Lower lobe of right lung (tissue), 2 donors: ENCODE results near the gene ASCC2. TPM values are rescaled to one million over a fixed set of nuclear protein-coding genes. Genes with fewer than 3 reads are reported as not detected.

Experiments used
- ATAC-seq, 2 donors: fragments of 200-7000 bp; cut with Tn5 transposase; one replicate each; pipeline ENCODE4 v1.9.1; 2020 to 2022; ENCODE audit warnings: mild to moderate bottlenecking in 2 of 2, moderate library complexity in 2 of 2
- DNase-seq: peaks from one replicate; pipeline ENCODE4 v3.0.0-alpha.2; 2020
- H3K27ac ChIP-seq: fragments of 200-600 bp; one replicate; pipeline ENCODE4 v1.8.0; 2022
- H3K27me3 ChIP-seq: fragments of 200-600 bp; one replicate; pipeline ENCODE4 v1.8.0; 2022; ENCODE audit warnings: low read depth
- H3K36me3 ChIP-seq: fragments of 200-600 bp; one replicate; pipeline ENCODE4 v1.8.0; 2022; ENCODE audit warnings: mild to moderate bottlenecking
- H3K4me1 ChIP-seq: fragments of 200-600 bp; one replicate; pipeline ENCODE4 v1.8.0; 2022
- H3K4me3 ChIP-seq: fragments of 200-600 bp; one replicate; pipeline ENCODE4 v1.8.0; 2022; ENCODE audit warnings: mild to moderate bottlenecking
- H3K9me3 ChIP-seq: fragments of 200-600 bp; one replicate; pipeline ENCODE4 v1.8.0; 2022
- CTCF ChIP-seq: fragments of 200-600 bp; IDR thresholded peaks from one replicate; pipeline ENCODE4 v1.8.0; 2022; ENCODE audit warnings: antibody characterized with exemption, mild to moderate bottlenecking
- intact Hi-C: fragments of 100-400 bp; cut with DNase I; formaldehyde crosslinking; loops from one replicate; pipeline ENCODE4 v1.11.0; 2022
- total RNA-seq: library from RNA; stranded (reverse); fragmentation: NEBNext Ultra II Directional; extraction: Animal tissue kit (Norgen Biotek cat#: 25700); gene quantifications from one replicate; pipeline ENCODE4 v1.2.1, GENCODE V29; 2021
- donor health status: DM: no; HTN: yes; CAD: no; lungs with severe emphysema.

Gene ASCC2
- total RNA-seq, 1 donor from 2014 or later = 65.4 TPM

- DNase-seq = no peak
- no peak for ATAC-seq
- no peak for TF ChIP-seq CTCF
- Histone ChIP-seq H3K27me3 (no peaks in the 10 kb centered on the region), H3K36me3 (peaks cover 85% of the 10 kb centered on the region), H3K27ac (no peak overlapping the region), H3K9me3 (no peaks in the 10 kb centered on the region), H3K4me1 (peaks cover 28% of the 10 kb centered on the region), H3K4me3 (no peak overlapping the region)
- intact Hi-C loops = no loop called here
Observed at GRCh38 chr22:29813563-29813962, 24.5 kb downstream of the ASCC2 start.

GRCh38 chr22:29813126-29813525, 24.9 kb downstream of the ASCC2 start:
- Histone ChIP-seq H3K4me3 (no peak overlapping the region), H3K27ac (no peak overlapping the region), H3K36me3 (peaks cover 87% of the 10 kb centered on the region), H3K9me3 (no peaks in the 10 kb centered on the region), H3K4me1 (peaks cover 28% of the 10 kb centered on the region), H3K27me3 (no peaks in the 10 kb centered on the region)
- no peak for TF ChIP-seq CTCF
- ATAC-seq (no peak), DNase-seq (no peak)
- intact Hi-C loops = no loop called here

- intact Hi-C loops = no loop called here
Observed at GRCh38 chr22:29811377-29811776, 26.7 kb downstream of the ASCC2 start.

GRCh38 chr22:29810216-29810615, 27.9 kb downstream of the ASCC2 start:
- ATAC-seq (no peak), DNase-seq (no peak)
- no peaks in the 10 kb centered on the region for H3K27me3 ChIP-seq
- intact Hi-C loops = no loop called here
- no peaks in the 10 kb centered on the region for H3K9me3 ChIP-seq
- peaks cover 96% of the 10 kb centered on the region for H3K36me3 ChIP-seq
- no peak overlapping the region for H3K4me3 ChIP-seq
- H3K27ac ChIP-seq = no peak overlapping the region
- peaks cover 28% of the 10 kb centered on the region for H3K4me1 ChIP-seq
- no peak for TF ChIP-seq CTCF

More at GRCh38 chr22:29811377-29811776, 26.7 kb downstream of the ASCC2 start:
- no peak overlapping the region for H3K4me3 ChIP-seq
- no peaks in the 10 kb centered on the region for H3K27me3 ChIP-seq
- peaks cover 96% of the 10 kb centered on the region for H3K36me3 ChIP-seq
- DNase-seq (peak; percentile 66), ATAC-seq (peak; percentile 87 to 91)
- H3K27ac ChIP-seq = peak overlapping the region; percentile 32
- peaks cover 28% of the 10 kb centered on the region for H3K4me1 ChIP-seq
- TF ChIP-seq CTCF = no peak
- H3K9me3 ChIP-seq = no peaks in the 10 kb centered on the region

- TF ChIP-seq CTCF = no peak
- DNase-seq (no peak), ATAC-seq (no peak)
- Histone ChIP-seq H3K27me3 (no peaks in the 10 kb centered on the region), H3K36me3 (peaks cover 95% of the 10 kb centered on the region), H3K27ac (no peak overlapping the region), H3K4me3 (no peak overlapping the region), H3K9me3 (no peaks in the 10 kb centered on the region), H3K4me1 (peaks cover 21% of the 10 kb centered on the region)
- intact Hi-C loops = no loop called here
Observed at GRCh38 chr22:29806196-29806595, 31.9 kb downstream of the ASCC2 start.

- Histone ChIP-seq H3K27me3 (no peaks in the 10 kb centered on the region), H3K27ac (no peak overlapping the region), H3K9me3 (no peaks in the 10 kb centered on the region), H3K4me3 (no peak overlapping the region), H3K4me1 (peaks cover 19% of the 10 kb centered on the region), H3K36me3 (peaks cover 92% of the 10 kb centered on the region)
- intact Hi-C loops = no loop called here
- DNase-seq (no peak), ATAC-seq (no peak)
- no peak for TF ChIP-seq CTCF
Observed at GRCh38 chr22:29804985-29805384, 33.1 kb downstream of the ASCC2 start.
